K562 (cell line): Measurements from ENCODE around the gene CLTRN. TPM values are rescaled to one million over a fixed set of nuclear protein-coding genes. Genes with fewer than 3 reads are reported as not detected.

Source experiments
- ATAC-seq: fragments of 200-7000 bp; cut with Tn5 transposase; 3 replicates; pipeline ENCODE4 v1.9.1; 2020; ENCODE audit warnings: moderate library complexity
- BruUV-seq: library from RNA; stranded (reverse); fragments of 400-500 nt; replicated peaks from 2 replicates; lab custom pipeline; 2021; lab: Mats Ljungman, UMichigan
- CTCF ChIA-PET: fragments of 300-600 bp; formaldehyde crosslinking; extraction: SDS; loops from one replicate; lab custom pipeline; 2021; ENCODE audit warnings: low intra/inter-chr PET ratio; lab: Yijun Ruan, JAX
- POLR2A ChIA-PET: fragments of 300-600, 350-650 bp; sonication (Branson Sonifier 250); formaldehyde crosslinking; extraction: SDS; loops from one replicate; lab custom pipeline; 2021; ENCODE audit warnings: antibody characterized with exemption, inconsistent platforms; lab: Yijun Ruan, JAX
- DNase-seq, 4 experiments: peaks; one replicate each; pipeline versions ENCODE4 v3.0.0 to v3.0.0-alpha.2; 2011 to 2018; ENCODE audit warnings: low spot score in 3 of 4, mixed read lengths in 3 of 4; ENCODE audit errors: extremely low read depth in 1 of 4
- FAIRE-seq: peaks from 2 replicates; lab custom pipeline; 2011; peaks lifted over from hg19 to GRCh38; lab: Jason Lieb, UNC
- H2AFZ ChIP-seq: 2 replicates; pipeline ENCODE4 v1.6.0; 2011; ENCODE audit warnings: low read depth, low read length, control low read depth, inconsistent platforms
- H3K27ac ChIP-seq: fragments of 200-600 bp; 3 replicates; pipeline ENCODE4 v1.8.0; 2011; ENCODE audit warnings: low read depth, mild to moderate bottlenecking, control low read depth, inconsistent platforms, low read length, moderate library complexity, mixed read lengths; ENCODE audit errors: extremely low read depth
- H3K27me3 ChIP-seq, 2 experiments: fragments of 300-600 bp in 1 of 2; 2 replicates in 1 of 2; 3 replicates in 1 of 2; pipeline versions ENCODE4 v1.6.0 to v1.8.0; 2011; ENCODE audit warnings: inconsistent platforms in 2 of 2, low read length in 2 of 2, mild to moderate bottlenecking in 1 of 2, mixed read lengths in 1 of 2, moderate library complexity in 1 of 2; ENCODE audit not compliant: control insufficient read depth in 2 of 2, insufficient read depth in 2 of 2
- H3K36me3 ChIP-seq: fragments of 300-600 bp; 3 replicates; pipeline ENCODE4 v1.8.0; 2011; ENCODE audit warnings: mild to moderate bottlenecking, low read length, inconsistent platforms; ENCODE audit not compliant: control insufficient read depth, insufficient read depth
- H3K4me1 ChIP-seq, 2 experiments: fragments of 200-600 bp in 1 of 2; replicated peaks in 1 of 2; 2 replicates in 1 of 2; 3 replicates in 1 of 2; pipeline versions ENCODE4 v1.5.1 to v1.8.0; 2011; ENCODE audit warnings: inconsistent platforms in 2 of 2, low read length in 2 of 2, mild to moderate bottlenecking in 1 of 2, mixed read lengths in 1 of 2, moderate library complexity in 1 of 2; ENCODE audit not compliant: control insufficient read depth in 2 of 2, insufficient read depth in 2 of 2
- H3K4me2 ChIP-seq: 2 replicates; pipeline ENCODE4 v1.6.1; 2011; ENCODE audit warnings: low read length, control low read depth, inconsistent platforms, mixed read lengths; ENCODE audit not compliant: insufficient read depth
- H3K4me3 ChIP-seq: fragments of 200-600 bp; sonication (generic), shearing (Covaris generic); 2 replicates; pipeline ENCODE4 v1.5.1; 2016; ENCODE audit warnings: control low read depth, inconsistent platforms
- H3K79me2 ChIP-seq: fragments of 200-600 bp; 3 replicates; pipeline ENCODE4 v1.8.0; 2011; ENCODE audit warnings: low read length, inconsistent platforms; ENCODE audit not compliant: control insufficient read depth, insufficient read depth
- H3K9ac ChIP-seq, 2 experiments: 2 replicates each; pipeline versions ENCODE4 v1.6.0 to v1.6.1; 2011; ENCODE audit warnings: low read depth in 2 of 2, low read length in 2 of 2, control low read depth in 1 of 2, inconsistent platforms in 1 of 2, mild to moderate bottlenecking in 1 of 2, mixed read lengths in 1 of 2; ENCODE audit not compliant: insufficient read depth in 1 of 2
- H3K9me1 ChIP-seq: one replicate; pipeline ENCODE4 v1.6.0; 2011; ENCODE audit warnings: inconsistent platforms, mild to moderate bottlenecking, low read length, moderate library complexity; ENCODE audit not compliant: control insufficient read depth, insufficient read depth
- H3K9me3 ChIP-seq: replicated peaks from 2 replicates; pipeline ENCODE4 v1.5.1; 2011; ENCODE audit warnings: low read depth, low read length, inconsistent platforms; ENCODE audit not compliant: control insufficient read depth, insufficient read depth
- H4K20me1 ChIP-seq: replicated peaks from 2 replicates; pipeline ENCODE4 v1.6.1; 2011; ENCODE audit warnings: low read length, inconsistent platforms, mixed read lengths; ENCODE audit not compliant: control insufficient read depth, insufficient read depth
- JUN ChIP-seq, 2 experiments: sonication (generic) in 1 of 2; formaldehyde crosslinking in 1 of 2; IDR thresholded peaks; 2 replicates each; pipeline versions ENCODE4 v1.6.1 to v1.8.0; 2012 to 2022; ENCODE audit warnings: borderline replicate concordance in 2 of 2, mild to moderate bottlenecking in 2 of 2, improper control_type of control experiment in 1 of 2, low read depth in 1 of 2, low read length in 1 of 2, missing genetic modification reagents in 1 of 2
- NR4A1 ChIP-seq, 2 experiments: fragments of 250-450 bp in 1 of 2; fragments of 450-650 bp in 1 of 2; sonication (Bioruptor Pico) in 1 of 2; IDR thresholded peaks; 2 replicates each; pipeline versions ENCODE4 v1.4.0 to v1.6.1; 2016 to 2020; ENCODE audit warnings: mild to moderate bottlenecking in 2 of 2, missing compliant biosample characterization in 1 of 2, missing genetic modification characterization in 1 of 2, moderate library complexity in 1 of 2
- SLC30A9 ChIP-seq: fragments of 250-450 bp; sonication (Bioruptor Pico); IDR thresholded peaks from 2 replicates; pipeline ENCODE4 v1.8.0; 2022; ENCODE audit warnings: mild to moderate bottlenecking, moderate library complexity
- SP1 ChIP-seq: sonication (generic); formaldehyde crosslinking; IDR thresholded peaks from 2 replicates; pipeline ENCODE4 v1.8.1; 2022; ENCODE audit warnings: mild to moderate bottlenecking, missing genetic modification reagents
- TAF9B ChIP-seq: fragments of 450-650 bp; IDR thresholded peaks from 2 replicates; pipeline ENCODE4 v1.6.1; 2018; ENCODE audit warnings: mild to moderate bottlenecking; ENCODE audit not compliant: partially characterized antibody
- TCF15 ChIP-seq: fragments of 250-450 bp; sonication (Bioruptor Pico); IDR thresholded peaks from 2 replicates; pipeline ENCODE4 v1.8.0; 2022; ENCODE audit warnings: moderate library complexity, mild to moderate bottlenecking, inconsistent platforms
- WGBS: fragments of 100-300 bp; shearing (Covaris generic); methylation state at CpG from one replicate; pipeline ENCODE4 v1.1.6; 2016; ENCODE audit warnings: low coverage, mixed read lengths; ENCODE audit not compliant: insufficient coverage; ENCODE audit errors: missing lambda C conversion rate; 5-methylcytosine and 5-hydroxymethylcytosine counted together
- in situ Hi-C: fragments of 300-500 bp; cut with MboI; formaldehyde crosslinking; loops from 4 replicates; pipeline ENCODE4 v1.15.0; 2018; ENCODE audit warnings: inconsistent platforms, mixed read lengths
- intact Hi-C: fragments of 100-400 bp; cut with micrococcal nuclease; formaldehyde crosslinking; loops from 2 replicates; pipeline ENCODE4 v1.14.2; 2022
- polyA plus RNA-seq, 8 experiments: library from polyadenylated mRNA; depleted of rRNA in 4 of 8; stranded (reverse) in 5 of 8; unstranded in 3 of 8; fragments of >200 nt; fragmentation: Nextera tagmentation in 2 of 8; fragmentation: Illumina TruSeq in 1 of 8; extraction: Ambion mirVana in 2 of 8; extraction: Trizol in 1 of 8; gene quantifications; 2 replicates each; pipeline versions ENCODE4 v1.2.1 to v1.2.3, GENCODE V29; 2011 to 2014; ENCODE audit warnings: inconsistent platforms in 1 of 8, missing spikeins in 1 of 8
- total RNA-seq, 7 experiments: library from RNA; depleted of rRNA in 6 of 7; stranded (reverse); fragments of >200 nt in 6 of 7; fragmentation: Illumina TruSeq in 2 of 7; extraction: Trizol in 2 of 7; gene quantifications; 2 replicates each; pipeline versions ENCODE4 v1.2.1 to v1.2.3, GENCODE V29; 2011 to 2021; ENCODE audit warnings: low replicate concordance in 1 of 7
- TF ChIP-seq, protein P1 (sequence below): fragments of 250-450 bp; sonication (Bioruptor Pico); IDR thresholded peaks from 2 replicates; pipeline ENCODE4 v1.8.0; 2022; ENCODE audit warnings: inconsistent platforms, mild to moderate bottlenecking, moderate library complexity, borderline replicate concordance
- TF ChIP-seq, protein P2 (sequence below): fragments of 250-450 bp; sonication (Bioruptor Pico); IDR thresholded peaks from 2 replicates; pipeline ENCODE4 v1.4.0; 2020; ENCODE audit warnings: mild to moderate bottlenecking

The CLTRN gene
- total and polyA plus RNA-seq, 9 of the 15 experiments (the other 6 are each of a cell fraction or from before 2014, with no cell fraction given), result 0.11 to 0.36 (median 0.18) TPM; not detected in 2

GRCh38 chrX:15646031-15646430, 18.6 kb downstream of the CLTRN start:
- CTCF ChIA-PET, result no interaction called here

More at GRCh38 chrX:15646031-15646430, 18.6 kb downstream of the CLTRN start:
- no TSS peak for BruUV-seq
- Histone ChIP-seq H3K27me3 (no peaks in the 10 kb centered on the region; a peak in 1 of 5 replicates), H3K36me3 (no peaks in the 10 kb centered on the region), H3K79me2 (no peaks in the 10 kb centered on the region), H2AFZ (no peak overlapping the region), H4K20me1 (no peaks in the 10 kb centered on the region), H3K9ac (no peak overlapping the region), H3K27ac (no peak overlapping the region), H3K9me1 (no peaks in the 10 kb centered on the region), H3K9me3 (no peaks in the 10 kb centered on the region), H3K4me1 (no peaks in the 10 kb centered on the region), H3K4me2 (no peak overlapping the region), H3K4me3 (no peak overlapping the region)
- in situ Hi-C loops (loop anchor here (10.0 kb wide), 1 partner anchor 81 kb away; no protein-coding TSS in a partner anchor), intact Hi-C loops (loop anchor here (5.0 kb wide), 1 partner anchor 174 kb away; no protein-coding TSS in a partner anchor)
- FAIRE-seq (no peak), DNase-seq (no peak), ATAC-seq (no peak)
- POLR2A ChIA-PET, result no interaction called here
- 80% methylated on average over 6 of the region's 15 CpGs for WGBS
- TF ChIP-seq NR4A1 (CRISPR knock-in tag; IDR thresholded peaks at IDR 0.05) (no peak), NR4A1 (tag; IDR thresholded peaks at IDR 0.05) (no peak), TCF15 (CRISPR knock-in tag) (no peak), TAF9B (no peak), SLC30A9 (CRISPR knock-in tag) (no peak), SP1 (CRISPR knock-in tag) (no peak), JUN (IDR thresholded peaks at IDR 0.05; ENCODE audit: borderline replicate concordance, low read depth, low read length) (no peak), JUN (CRISPR knock-in tag; IDR thresholded peaks at IDR 0.05; ENCODE audit: borderline replicate concordance) (no peak)
- TF ChIP-seq, protein P1, sequence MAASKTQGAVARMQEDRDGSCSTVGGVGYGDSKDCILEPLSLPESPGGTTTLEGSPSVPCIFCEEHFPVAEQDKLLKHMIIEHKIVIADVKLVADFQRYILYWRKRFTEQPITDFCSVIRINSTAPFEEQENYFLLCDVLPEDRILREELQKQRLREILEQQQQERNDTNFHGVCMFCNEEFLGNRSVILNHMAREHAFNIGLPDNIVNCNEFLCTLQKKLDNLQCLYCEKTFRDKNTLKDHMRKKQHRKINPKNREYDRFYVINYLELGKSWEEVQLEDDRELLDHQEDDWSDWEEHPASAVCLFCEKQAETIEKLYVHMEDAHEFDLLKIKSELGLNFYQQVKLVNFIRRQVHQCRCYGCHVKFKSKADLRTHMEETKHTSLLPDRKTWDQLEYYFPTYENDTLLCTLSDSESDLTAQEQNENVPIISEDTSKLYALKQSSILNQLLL (CRISPR knock-in tag), result no peak
- TF ChIP-seq, protein P2, sequence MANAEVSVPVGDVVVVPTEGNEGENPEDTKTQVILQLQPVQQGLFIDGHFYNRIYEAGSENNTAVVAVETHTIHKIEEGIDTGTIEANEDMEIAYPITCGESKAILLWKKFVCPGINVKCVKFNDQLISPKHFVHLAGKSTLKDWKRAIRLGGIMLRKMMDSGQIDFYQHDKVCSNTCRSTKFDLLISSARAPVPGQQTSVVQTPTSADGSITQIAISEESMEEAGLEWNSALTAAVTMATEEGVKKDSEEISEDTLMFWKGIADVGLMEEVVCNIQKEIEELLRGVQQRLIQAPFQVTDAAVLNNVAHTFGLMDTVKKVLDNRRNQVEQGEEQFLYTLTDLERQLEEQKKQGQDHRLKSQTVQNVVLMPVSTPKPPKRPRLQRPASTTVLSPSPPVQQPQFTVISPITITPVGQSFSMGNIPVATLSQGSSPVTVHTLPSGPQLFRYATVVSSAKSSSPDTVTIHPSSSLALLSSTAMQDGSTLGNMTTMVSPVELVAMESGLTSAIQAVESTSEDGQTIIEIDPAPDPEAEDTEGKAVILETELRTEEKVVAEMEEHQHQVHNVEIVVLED (CRISPR knock-in tag), result no peak
